Fibroblast of skin of right quadriceps (primary cell): ENCODE results near the gene APBA1.
A peak's percentile ranks its signal among the peaks of the same experiment; 100 is the strongest.
"Not testable (repeated sequence)": the region's sequence is repeated elsewhere in the genome, so short reads cannot be mapped to it uniquely, and the experiment has no call there.

Experiments used
- DNase-seq: peaks from one replicate; pipeline ENCODE4 v3.0.0-alpha.2; 2013

APBA1 gene

DNA sequence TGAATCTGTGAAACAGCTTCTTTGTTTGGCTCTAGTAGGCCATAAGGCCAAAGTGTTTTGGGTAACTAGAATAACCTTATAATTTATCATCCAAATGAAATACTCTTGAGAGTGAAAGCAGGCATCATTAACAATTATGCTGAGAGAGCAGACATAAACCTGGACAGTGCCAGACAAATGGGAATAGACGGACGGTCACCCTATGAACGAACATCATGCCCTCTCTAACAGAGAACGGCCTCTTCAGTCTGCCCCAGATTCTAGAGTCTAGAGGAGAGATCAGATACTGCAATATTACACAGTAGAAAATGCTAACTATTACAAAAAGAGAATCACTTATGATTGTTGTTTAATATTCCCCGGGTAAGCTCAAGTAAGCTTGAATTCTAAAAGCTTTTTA, 68.5 kb downstream of the APBA1 start:
- no peak for DNase-seq

DNA sequence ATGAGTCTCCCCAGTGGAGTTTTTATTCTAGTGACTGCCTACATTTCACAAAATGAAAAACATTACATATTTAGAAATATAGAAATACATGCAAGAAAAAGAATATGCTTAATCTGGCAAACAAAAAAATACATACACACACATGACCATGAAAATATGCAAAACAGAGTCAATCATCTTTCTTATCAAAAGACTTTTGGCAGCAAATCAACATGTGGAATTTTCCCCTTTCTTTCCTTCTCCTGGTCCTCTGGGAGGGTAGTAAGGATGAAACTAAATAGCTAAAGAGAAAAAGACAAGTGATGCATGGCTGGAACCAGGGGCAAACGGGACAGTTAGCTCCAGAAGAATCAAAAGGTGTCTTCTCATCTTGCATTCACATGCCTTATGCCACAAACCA, 69.4 kb downstream of the APBA1 start:
- DNase-seq, result no peak

DNA sequence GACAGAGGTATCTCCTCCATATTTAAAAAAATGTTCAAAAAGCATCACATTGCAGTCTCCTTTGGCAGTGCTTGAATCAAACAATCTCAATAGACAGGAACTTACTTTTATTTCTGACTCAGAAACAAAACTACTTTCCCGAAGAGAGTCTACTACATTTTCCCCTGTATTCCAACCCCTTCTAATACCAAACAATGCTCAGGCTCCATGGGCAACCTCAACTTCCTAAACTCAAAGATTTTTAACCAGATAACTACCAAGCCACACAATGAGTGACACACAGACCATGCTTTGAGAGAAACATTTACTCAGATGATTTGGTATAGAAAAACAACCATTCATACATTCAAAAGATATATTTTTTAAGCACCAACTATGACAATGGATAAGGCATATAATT, 70.5 kb downstream of the APBA1 start:
- no peak for DNase-seq

DNA sequence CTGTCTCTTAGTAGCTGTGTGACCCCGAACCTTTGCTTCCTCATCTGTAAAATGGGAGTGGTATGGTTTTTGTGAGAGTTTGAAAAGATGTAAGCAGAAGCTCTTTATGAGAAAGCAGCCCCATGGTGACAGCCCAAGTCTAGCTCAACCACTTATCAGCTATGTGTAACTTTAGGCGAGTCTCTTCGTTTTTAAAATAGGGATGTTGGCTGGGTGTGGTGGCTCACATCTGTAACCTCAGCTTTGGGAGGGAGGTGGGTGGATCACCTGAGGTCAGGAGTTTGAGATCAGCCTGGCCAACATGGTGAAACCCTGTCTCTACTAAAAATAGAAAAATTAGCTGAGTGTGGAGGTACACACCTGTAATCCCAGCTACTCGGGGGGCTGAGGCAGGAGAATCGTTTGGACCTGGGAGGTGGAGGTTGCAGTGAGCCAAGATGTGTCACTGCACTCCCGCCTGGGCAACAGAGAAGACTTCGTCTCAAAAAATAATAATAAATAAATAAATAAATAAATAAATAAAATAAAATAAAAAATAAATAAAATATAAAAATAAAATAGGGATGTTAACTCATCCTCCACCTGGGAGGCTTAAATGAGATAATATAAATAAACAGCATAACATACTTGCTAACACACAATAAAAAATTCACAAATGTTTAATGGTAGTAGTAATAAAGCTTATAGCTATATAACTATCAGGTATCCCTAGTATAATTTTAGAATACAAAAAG, 71.7 kb downstream of the APBA1 start:
- DNase-seq, result no peak

DNA sequence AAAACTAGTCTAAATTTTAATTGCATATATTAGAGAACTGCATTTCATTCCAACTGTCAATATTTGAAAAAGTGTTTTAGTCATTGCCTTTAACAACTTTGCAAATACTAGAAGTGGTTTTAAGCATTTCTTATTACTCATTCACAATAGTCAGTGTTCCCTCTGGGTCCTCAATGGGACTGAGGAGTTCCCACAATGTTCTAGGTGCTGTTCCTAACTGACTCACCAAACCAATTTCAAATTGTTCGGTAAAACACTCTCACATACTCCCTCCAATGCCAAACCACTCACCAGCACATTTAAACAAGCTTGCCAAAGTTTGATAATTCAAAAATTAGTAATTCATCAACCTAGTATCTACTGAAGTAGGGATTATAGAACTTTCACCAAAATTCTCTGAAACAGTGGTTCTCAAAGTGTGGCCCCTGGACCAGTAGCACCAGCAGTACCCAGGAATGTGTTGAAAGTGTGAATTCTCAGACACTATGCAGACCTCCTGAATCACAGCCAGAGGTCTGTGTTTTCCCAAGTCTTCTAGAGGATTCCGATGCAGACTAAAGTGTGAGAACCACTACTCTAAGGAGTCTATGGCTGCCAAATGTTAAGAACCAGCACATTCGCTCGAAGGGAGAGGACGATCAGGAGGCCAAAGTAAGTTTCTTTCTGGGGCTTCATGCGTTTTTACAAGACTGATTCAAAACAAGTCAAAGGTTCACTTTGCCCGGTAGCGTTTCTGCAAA, 72.8 kb downstream of the APBA1 start:
- peak; percentile 9 for DNase-seq

DNA sequence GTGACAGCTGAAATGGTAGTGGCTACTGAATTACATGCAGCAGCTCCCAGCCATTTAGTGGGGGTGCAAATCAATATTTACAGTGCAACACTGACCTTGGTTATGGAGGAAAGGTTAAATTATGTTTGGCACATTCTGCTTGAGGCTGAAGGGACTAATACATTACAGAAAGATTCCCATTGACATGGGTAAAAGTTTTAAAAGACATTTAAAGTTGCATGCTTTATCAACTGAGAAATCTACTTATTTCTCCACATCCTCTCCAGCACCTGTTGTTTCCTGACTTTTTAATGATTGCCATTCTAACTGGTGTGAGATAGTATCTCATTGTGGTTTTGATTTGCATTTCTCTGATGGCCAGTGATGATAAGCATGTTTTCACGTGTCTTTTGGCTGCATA, 75.3 kb downstream of the APBA1 start:
- not testable (repeated sequence) for DNase-seq

DNA sequence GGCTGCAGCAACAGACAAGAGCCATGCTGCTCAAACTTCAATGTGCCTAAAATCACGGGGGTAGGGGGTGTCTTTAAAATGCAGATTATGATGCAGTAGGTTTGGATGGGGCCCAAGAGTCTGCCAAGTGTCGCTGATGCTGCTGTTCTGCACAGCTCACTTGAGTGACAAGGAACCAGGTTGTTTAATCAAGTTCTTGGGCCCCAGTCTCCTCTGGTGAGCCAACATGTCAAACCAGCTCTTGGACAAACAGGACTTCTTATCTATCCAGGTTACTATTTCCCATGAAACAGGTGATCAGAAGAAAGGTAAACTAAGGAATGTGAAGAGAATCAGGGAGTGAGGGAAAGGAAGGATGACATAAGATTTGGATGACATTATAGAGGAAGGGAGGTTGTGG, 78.0 kb downstream of the APBA1 start:
- DNase-seq, result no peak

DNA sequence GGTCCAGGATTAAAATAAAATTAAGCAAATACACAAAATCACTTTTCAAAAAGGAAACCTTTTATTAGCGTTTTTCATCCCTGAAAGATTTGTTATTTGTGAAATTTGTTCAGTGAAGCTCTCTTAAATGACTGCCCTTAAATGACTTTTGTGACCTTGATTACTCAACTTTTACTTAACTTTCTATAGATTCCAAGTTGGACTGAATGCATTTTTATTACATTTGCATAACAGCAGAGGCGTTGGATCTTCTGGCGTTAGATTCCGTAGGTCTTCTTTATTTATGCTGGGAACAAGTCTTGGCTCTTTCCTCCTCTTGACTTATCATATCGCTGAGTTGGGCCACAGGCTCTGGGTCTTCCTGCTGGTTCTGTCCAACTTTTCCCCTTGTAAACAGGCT, 78.4 kb downstream of the APBA1 start:
- DNase-seq, result no peak

DNA sequence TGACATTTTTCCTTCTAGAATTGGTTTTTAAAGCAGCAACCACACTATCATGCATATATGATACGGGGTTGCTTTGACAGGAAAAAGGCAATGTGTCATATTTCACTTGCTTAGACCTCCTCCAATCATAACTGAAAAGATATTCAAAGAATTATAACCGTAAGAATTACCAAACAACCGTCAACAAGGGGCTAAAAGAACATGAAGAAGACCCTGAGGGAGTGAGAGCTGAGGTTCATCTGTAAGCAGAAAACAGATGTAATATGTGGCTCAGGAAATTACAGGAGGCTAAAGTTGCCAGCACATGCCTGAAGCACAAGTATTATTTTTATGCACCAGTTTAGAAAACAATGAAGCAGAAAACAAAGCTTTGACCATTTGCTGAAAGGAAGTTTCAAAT, 78.9 kb downstream of the APBA1 start:
- DNase-seq, result no peak

DNA sequence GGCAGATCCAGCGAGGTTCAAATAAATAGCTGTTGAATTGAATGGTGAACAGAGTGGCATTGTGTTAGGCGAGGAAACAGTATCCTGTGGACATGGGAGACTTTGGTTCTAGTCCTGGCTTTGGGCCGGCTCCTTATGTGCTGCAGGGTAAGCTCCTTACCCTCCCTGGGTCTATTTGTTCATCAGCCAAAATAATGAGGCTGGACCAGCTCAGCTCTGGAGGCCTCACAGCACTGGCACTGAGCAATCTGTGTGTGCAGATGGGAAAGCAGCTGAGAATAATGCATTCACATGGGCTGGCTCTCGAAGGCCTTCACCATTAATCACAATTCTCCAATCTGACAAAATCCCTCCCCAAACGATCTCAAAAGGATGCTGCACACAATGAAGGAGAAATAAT, 81.9 kb downstream of the APBA1 start:
- DNase-seq, result no peak

DNA sequence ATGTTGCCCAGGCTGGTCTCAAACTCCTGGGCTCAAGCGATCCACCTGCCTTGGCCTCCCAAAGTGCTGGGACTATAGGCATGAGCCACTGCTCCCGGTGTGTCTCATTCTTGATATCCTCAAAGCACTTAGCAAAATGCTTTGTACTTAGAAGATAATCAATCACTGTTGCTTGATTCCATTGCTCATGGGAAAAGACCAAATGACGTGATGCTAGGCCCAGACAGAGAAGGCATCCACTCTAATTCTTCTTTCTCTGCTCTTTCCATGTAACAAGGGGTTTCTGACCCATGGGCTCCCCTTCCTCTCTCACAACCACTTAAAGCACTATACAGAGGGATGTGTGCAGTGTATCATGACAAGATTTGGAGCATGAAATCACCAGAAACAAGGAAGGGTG, 83.0 kb downstream of the APBA1 start:
- no peak for DNase-seq

DNA sequence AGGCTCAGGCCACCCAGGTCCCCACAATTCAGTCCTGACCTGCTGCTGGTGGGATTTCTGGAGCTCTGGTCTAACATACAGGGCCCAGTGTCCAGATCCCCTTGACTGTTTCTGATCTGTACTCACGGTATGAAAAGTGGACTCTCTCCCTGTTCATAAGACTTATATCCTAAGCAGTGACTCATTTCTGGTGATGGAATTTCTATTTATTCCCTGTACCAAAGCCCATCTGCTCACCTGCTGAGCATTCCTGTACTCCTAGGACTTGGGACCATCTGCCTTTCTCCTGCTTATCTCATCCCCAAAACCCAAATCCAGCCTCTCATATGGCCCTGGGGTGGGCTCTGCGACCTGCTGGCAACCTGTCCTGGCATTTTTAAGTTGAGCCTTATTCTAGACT, 86.6 kb downstream of the APBA1 start:
- DNase-seq, result no peak

DNA sequence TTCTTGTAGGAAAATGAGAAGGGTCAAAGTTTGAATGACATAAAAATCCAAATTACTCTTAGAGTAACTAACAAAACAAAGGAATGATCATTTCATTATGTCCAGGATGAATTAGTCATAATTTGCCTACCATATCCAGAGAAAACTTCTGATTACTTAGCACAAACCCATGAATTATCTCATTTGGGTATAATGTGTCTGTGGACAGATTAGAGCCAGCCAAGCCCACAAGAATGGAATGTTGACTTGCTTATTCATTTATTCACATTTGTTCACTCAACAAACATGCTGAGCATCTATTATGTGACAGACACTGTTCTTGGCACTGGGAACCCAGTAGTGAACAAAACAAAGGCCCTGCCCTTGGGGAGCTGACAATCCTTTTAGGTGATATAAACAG, 87.4 kb downstream of the APBA1 start:
- DNase-seq, result peak; percentile 70

DNA sequence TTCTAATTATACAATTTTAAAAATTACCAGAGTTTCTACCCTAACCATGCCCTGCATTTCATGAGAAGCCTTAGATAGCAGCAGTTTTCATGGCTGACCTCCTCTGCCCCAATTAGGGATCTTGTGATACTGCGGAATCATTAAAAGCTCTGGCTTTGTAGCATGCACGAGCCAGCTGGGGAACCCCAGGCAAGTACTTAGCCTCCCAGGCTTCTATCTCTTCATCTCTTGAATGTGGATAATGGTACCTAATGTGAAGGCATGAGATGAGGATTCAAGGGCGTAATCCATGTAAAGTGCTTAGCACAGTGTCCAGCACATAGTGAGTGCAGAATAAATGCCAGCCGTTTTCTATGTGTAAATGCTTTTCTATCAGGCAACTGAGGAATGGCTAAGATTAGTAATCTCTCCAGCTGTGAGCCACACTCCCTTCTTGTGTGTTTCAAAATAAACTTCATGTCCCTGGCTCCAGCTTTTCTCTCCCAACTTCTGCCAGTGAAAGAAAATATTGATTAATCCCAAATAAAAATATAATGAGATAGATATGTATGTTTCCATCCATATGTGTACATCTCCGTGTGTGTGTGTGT, 88.4 kb downstream of the APBA1 start:
- DNase-seq, result no peak

DNA sequence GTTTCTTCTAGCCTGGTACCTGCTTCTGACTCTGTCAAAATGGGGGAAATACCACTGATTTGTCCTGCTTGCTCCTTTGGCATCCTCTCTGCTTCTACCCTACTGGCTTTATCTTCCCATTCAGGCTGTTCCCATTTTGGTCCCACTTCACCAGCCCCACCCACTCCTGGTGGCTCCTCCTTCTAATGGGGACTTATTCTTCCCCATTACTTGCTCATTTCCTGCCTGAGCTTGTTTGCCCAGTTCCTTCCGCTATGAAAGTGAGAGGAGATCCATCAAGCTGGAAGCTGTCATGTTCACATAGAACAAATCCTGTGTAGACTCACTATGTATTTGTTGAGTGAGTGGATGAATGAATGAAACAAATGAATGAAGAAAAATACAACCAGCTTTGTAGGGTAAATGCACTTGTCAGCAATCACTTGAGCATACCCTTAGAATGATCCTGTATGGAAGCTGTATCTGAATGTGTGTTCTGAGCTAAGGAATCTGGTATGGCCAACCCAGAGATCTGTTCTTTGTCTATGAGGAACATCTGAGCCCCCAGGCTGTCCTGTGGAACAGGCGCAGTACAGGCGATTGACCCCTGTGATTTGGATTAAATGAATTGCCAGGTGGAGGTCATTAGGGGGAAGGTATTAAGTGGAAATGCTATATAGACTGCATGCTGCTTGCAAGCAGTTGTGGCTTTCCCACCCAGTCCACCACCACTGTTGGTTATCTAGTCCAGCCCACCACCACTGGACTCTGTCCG, 89.5 kb downstream of the APBA1 start:
- DNase-seq, result no peak

DNA sequence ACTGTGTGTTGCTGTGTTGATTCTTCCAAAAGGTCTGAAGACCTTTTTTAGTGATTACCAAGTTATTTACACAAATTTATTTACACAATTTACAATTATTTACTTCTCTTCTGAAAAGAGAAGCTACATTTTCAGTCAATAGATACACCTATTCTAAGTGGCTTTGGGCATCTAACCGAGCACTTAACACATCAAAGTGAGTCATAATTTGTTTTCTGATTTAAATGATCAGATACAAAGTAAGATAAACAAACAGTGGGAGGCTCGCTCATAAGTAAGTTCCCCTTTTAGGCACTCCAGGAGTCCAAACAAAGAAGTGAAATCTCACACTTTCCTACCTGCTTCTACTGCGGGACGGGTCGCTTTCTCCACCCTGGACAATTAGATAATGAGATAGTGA, 90.2 kb downstream of the APBA1 start:
- DNase-seq, result no peak

DNA sequence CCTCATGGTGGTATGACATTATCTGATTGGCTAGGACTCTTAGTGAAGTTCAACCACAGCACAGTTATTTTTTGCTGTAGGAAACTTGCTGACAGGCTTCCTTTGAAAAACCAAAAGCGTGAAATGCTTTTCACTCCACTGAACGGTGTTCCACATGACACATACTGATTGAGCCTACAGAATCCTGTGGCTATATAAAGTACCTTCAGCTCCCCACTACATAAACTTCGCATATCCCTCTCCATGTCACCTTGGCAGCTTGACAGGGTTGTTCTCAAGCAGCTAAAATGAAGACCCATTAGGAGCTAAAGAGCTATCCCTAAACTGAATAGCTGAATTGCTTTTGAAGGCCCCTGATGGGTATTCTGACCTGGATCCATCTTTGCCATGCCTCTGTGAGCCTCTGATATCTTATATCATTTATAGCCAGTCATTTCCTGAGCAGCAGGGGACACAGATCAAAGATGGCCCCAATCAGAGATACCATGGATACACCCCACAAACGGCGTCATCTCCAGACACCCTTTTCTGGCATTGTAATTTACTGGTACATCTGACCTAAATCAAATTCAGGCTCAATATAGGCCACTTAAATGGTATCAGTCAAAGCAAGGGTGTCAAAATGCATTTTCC, 91.5 kb downstream of the APBA1 start:
- peak; percentile 31 for DNase-seq

DNA sequence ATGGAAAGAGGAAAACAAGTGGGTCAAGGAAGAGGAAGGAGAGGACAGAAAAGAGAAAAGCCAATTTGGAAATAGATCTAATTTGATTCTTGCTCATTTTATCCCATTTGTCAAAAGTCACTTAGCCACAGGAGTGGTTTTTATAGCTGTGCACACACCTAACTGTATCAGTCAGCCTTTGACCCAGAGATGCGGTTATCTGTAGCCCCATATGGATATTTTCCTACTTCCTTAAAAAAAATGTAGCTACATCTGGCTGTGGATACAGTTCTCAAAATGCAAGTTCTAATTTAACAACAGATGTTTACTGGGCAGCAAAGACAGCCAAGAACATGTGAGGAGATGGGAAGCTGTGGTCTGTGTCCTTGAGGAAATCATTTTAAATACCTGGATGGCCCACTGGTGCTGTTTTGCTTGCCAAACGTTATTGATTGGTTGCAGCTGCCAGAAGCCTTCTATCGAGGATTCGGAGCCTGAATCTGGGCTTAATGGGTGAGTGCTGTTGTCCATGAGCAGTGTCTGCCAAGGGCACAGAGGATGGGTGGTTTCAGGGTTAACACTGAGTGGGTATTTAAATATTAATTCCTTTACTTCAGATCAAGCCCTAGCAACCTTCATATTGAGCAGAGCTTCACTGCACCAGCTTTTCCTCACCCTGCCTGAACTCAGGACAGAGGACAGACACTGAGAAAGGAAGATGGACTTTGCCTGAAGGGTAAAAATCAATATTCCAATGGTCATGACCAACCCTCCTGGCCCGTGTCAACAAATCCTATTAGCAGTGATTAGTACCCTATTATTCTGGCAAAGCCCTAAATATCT, 92.2 kb downstream of the APBA1 start:
- no peak for DNase-seq

DNA sequence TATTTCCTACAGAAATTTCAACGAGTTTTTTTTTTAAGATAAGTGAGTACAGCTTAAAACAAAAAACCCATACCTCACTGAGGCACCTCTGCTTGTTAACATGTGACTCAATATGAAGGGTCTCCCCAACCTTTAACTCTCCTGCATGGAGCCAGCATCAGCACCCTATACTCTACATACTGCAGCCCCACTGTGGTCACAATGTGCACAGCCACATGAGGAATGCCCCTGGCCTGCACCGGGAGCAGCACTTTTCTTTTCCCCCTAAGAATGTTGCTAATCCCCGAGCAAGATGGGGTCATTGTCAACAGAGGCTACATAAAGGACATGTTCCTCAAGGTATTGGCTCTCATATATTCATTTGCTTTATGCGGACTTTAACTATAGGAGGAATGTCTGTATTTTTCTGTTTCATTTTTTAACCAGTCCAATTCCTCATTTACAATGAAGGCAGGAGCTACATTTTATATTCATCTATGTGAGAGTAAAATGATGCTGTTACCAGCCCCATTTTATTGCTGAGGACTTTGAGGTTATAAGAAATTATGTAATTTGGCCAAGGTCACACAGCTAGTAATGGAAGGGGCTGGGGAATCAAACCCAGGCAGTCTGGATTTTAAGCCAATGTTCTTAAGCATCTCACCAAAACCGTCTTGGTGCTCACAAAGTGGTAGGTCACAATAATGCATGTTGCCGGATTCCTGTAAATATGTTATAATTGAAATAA, 93.0 kb downstream of the APBA1 start:
- DNase-seq, result no peak

DNA sequence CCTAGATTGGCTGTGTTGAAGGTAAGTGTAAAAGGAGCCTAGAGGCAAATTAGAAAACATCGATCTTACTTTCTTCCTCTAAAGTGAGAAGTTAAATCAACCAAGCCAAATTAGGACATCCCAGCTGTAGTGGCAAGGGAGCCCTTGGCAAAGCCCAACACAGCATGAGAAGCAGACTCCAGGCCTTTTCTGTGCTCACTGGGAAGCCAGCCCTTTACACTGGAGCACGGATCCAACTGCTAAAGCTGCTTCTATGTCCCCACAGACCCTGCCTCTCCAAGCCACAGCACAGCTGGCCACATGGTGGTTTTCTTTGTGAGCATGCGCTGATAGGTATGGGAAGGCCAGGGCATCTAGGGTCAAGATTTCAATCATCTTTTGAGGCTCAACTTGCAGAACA, 94.1 kb downstream of the APBA1 start:
- no peak for DNase-seq

DNA sequence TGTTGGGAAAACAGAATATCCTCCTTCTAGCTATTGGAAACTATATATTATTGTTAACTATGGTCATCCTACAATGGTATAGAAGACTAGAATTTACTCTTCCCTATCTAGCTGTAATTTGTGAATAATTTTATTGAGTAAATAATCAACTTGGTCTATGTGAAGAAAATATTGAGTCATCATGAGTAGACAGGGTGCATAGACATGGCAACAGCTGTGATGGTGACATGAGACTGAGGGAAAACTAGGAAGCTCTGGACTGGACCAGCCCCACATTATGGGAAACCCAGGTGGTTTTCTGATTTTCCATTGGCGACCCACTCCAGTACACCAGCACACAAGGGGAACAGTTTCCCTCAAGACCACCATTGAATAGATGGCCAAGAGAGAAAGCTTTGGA, 95.0 kb downstream of the APBA1 start:
- DNase-seq, result no peak

DNA sequence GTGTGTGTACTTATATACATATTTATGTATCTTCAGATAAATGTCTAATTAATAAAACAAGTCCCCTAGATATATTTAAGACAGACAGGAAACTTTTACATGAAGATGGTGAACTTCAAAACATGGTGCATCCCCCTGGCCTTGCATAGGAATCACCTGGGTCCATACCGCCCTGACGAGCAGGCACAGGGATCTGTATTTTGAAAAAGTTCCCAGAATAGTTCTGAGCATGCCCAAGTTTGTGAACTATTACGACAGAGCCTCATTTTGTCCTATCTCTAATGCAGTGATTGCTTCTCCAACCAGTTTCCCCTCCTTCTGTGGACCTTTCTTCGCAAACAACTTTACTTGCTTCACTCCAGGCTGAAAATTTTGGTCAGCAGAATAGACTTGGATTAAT, 98.1 kb downstream of the APBA1 start:
- no peak for DNase-seq
